Fibroblast of the aortic adventitia (primary cell): ENCODE data around the gene LKAAEAR1. TPM values are rescaled to one million over a fixed set of nuclear protein-coding genes. Genes with fewer than 3 reads are reported as not detected.
A peak's percentile ranks its signal among the peaks of the same experiment; 100 is the strongest.

Experiments used
- DNase-seq: peaks from one replicate; pipeline ENCODE4 v3.0.0-alpha.2; 2010; ENCODE audit warnings: low read depth
- H3K4me3 ChIP-seq: 2 replicates; pipeline ENCODE4 v1.5.1; 2011; ENCODE audit warnings: low read depth, mild to moderate bottlenecking, control low read depth, low read length, moderate library complexity
- total RNA-seq: library from RNA; depleted of rRNA; stranded (reverse); fragments of >200 nt; gene quantifications from 2 replicates; pipeline ENCODE4 v1.2.3, GENCODE V29; 2012; ENCODE audit warnings: low replicate concordance
- TF ChIP-seq, protein P1 (sequence below): IDR thresholded peaks from 2 replicates; pipeline ENCODE4 v1.5.1; 2011; ENCODE audit warnings: mild to moderate bottlenecking, low read length, control low read depth, inconsistent platforms; ENCODE audit not compliant: insufficient read depth

Gene LKAAEAR1
- total RNA-seq, 1 donor = 0.36 TPM

DNA sequence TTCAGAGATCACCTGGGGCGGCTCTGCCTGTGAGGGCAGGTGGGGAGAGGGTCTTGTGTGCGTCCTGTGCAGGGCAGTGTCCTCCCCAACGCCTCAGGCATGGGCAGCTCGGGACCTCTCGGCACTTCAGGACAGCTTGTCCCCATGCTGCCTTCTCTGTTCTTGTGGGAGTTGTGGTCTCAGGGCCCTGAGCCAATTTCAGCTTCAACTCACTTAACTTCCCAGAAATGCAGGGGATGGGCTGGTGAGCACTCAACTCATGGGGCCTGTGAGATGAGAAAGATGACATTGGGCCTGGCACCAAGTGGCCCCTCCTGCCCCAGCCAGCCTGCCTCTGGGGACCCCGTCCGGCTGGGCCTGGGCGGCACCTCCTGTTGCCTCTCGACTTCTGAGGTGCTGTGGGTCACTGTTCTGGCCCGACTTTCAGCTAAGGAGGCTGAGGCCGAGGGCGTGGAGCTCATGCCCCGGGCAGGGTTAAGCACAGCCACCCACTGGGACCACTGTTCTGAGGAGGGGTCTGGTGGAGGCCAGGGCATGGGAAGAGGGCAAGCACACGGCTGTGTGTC lies 11.6 kb downstream of the LKAAEAR1 start:
- DNase-seq = no peak
- H3K4me3 ChIP-seq = no peak overlapping the region
- TF ChIP-seq, protein P1, sequence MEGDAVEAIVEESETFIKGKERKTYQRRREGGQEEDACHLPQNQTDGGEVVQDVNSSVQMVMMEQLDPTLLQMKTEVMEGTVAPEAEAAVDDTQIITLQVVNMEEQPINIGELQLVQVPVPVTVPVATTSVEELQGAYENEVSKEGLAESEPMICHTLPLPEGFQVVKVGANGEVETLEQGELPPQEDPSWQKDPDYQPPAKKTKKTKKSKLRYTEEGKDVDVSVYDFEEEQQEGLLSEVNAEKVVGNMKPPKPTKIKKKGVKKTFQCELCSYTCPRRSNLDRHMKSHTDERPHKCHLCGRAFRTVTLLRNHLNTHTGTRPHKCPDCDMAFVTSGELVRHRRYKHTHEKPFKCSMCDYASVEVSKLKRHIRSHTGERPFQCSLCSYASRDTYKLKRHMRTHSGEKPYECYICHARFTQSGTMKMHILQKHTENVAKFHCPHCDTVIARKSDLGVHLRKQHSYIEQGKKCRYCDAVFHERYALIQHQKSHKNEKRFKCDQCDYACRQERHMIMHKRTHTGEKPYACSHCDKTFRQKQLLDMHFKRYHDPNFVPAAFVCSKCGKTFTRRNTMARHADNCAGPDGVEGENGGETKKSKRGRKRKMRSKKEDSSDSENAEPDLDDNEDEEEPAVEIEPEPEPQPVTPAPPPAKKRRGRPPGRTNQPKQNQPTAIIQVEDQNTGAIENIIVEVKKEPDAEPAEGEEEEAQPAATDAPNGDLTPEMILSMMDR = no peak

DNA sequence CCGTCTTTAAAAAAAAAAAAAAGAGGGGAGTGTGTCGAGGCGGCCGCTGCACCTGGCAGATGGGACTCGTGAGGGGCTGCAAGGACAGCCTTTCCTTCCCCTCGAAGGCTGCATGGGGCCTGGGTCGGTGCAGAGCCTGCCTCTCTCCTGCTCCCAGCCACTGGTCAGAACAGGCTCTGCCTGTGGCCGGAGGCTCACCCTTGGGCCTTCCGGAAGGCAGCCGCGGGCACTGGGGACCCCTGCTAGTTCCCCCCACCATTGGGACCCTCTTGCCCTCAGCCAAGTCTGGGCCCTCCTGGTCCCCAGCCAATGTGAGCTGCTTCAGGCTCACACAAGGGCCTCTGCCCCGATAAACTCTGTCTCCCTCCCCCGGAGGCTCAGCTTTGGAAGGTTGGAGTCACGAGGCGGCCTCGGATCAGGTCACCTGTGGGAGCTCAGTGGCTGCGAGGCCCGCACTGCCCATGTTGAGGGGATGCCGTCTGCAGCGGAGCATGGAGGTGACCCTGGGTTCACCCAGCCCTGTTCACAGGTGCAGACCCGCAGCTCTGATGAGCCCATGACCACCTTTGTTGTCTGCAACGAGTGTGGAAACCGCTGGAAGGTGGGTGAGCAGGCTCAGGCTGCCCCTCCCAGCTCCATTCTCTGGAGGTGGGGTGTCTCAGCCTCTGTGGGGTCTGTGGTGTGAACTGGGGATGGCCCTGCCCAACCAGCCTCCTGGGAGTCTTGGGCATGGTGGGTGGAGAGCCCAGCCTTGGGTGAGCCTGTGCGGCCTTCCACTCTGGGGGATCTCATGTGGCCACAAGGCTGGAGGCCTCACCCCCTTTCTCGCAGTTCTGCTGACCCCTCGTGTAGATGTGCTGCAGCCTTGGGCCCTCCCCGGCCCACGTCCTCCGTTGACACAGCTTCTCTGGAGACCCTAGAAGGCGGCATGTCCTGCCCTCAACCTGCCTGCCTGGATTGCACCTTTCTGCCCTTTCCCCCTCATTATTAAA lies 12.6 kb downstream of the LKAAEAR1 start:
- no peak for DNase-seq
- H3K4me3 ChIP-seq = no peak overlapping the region
- TF ChIP-seq, protein P1 = no peak

DNA sequence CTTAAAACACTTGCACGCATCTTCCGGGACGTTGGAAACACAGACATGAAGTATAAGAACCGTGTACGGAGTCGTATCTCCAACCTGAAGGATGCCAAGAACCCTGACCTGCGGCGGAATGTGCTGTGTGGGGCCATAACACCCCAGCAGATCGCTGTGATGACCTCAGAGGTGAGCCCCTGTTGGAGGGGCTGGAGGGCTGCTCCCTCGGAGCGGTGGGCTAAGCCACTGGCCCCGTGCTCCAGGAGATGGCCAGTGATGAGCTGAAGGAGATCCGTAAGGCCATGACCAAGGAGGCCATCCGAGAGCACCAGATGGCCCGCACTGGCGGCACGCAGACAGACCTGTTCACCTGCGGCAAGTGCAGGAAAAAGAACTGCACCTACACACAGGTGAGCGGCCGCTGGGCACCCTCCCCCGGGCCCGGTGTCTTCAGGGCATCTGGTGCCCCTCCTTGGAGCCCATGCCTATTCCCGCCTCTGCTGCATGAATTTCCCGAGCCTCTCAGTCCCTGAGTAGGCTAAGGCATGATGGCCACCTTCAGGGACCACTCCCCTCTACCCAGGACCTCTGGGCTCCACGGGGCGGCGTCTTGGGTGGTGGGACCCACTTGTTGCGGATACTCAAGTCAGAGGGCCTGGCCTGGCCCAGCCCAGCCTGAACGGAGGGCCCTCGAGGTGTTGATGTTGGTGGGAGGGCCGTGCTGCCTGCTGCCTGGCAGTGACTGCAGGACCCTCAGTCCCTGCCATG lies 13.8 kb downstream of the LKAAEAR1 start:
- no peak overlapping the region for H3K4me3 ChIP-seq
- DNase-seq = no peak
- TF ChIP-seq, protein P1 = no peak

DNA sequence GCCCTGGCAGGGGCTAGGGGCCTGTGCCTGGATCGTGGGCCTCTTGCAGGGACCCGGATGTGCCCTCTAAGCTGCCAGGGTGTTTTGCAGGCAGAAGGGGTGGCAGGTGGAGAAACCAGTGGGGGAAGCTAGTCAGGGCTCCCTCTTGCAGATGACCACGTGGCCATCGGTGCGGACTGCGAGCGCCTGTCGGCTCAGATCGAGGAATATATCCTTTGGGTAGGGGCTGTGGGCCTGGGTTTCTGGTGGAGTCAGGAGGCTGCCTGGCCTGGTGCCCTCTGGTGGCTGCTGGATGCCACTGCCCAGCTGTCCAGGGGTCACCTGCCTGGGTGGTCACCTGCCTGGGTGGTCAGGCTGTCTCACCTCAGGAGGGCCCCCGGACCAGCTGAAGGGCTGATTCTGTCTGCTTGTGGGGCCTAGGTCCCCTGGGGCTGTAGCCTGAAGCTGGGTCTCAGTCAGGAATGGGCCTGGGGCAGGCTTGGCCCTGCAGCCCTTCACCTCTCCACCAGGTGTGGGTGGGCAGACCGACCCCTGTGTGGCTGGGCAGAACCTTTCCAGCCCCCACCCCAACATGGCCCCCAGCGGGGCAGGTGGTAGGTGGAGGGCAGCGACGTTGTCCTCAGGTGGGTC lies 14.5 kb downstream of the LKAAEAR1 start:
- DNase-seq = no peak
- TF ChIP-seq, protein P1 = peak; percentile 75

DNA sequence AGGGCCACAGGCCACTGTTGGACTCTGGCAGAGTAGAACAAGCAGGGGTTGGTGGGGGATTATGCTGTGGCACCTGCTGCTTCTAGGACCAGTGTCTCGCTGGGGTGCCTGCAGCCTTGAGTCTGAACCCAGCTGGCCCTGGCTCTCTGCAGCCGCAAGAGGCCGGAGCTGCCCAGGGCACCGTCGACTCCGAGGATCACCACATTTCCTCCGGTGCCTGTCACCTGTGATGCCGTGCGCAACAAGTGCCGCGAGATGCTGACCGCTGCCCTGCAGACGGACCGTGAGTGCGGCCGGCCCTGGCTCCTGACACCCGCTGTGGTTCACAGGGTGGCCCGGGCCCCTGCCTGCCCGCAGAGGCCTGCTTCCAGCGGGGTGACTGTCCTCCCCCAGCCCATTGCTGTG lies 15.0 kb downstream of the LKAAEAR1 start:
- TF ChIP-seq, protein P1 = no peak
- DNase-seq = no peak
- no peak overlapping the region for H3K4me3 ChIP-seq

More for the DNA sequence above, 14.5 kb downstream of the LKAAEAR1 start:
- no peak overlapping the region for H3K4me3 ChIP-seq

DNA sequence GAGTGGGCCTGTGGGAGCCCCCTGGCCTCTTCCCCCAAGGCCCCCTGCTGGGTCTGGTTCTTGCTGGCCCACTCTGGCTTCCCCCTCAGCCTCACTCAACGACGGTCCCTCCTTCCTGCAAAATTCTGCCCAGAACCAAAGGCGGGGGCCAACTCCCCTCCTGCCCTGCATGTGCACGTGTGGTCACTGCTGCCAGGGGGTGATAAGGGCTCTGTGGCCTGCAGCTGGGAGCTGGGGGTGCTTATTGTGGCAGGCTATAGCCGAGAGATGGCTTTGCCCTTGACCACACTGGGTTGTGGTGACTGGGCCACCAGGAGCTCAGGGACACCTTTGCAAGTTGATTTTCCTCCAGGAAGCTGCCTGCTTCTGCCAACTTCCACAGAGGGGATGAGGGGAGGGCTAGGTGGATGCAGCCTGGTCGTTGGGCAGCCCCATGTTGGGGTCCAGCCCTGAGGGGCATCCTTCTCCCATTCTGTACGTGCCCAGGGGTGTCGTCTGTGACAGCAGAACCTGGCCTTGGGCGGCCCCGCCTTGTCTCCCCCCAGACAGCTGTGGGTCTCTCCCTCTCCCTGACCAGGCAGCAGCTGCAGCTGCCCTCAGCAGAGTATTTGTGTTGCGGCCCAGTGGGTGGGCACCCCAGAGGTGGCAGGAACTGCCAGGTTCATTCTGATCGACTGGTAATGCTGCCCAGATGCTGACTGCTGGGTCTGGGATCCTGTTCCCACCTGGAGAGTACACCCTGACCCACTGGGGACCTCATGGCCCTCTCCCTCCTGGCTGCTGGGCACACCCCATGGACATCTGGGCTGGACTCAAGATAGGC lies 15.6 kb downstream of the LKAAEAR1 start:
- TF ChIP-seq, protein P1 = no peak
- H3K4me3 ChIP-seq = no peak overlapping the region
- DNase-seq = no peak
